Vagina (tissue), 2 donors: ENCODE data around the gene C1QL2.

Source experiments
- POLR2A ChIP-seq, 2 donors: fragments of 450-650 bp; IDR thresholded peaks; one replicate each; pipeline ENCODE4 v1.6.1; 2017; ENCODE audit warnings: antibody characterized with exemption in 2 of 2, mild to moderate bottlenecking in 2 of 2, moderate library complexity in 2 of 2
- POLR2AphosphoS5 ChIP-seq, 2 donors: sonication (generic); formaldehyde crosslinking; IDR thresholded peaks; one replicate each; pipeline ENCODE4 v1.9.0; 2017; ENCODE audit warnings: antibody characterized with exemption in 2 of 2, mild to moderate bottlenecking in 2 of 2, low read depth in 1 of 2; ENCODE audit not compliant: insufficient read depth in 1 of 2

GRCh38 chr2:119156891-119157773, 1.4 kb downstream of the C1QL2 start:
- no peak for TF ChIP-seq POLR2A (IDR thresholded peaks at IDR 0.05)
- no peak for TF ChIP-seq POLR2AphosphoS5 (IDR thresholded peaks at IDR 0.05; ENCODE audit: insufficient read depth in 1 of 2, low read depth in 1 of 2)
